ENCODE measurements around the gene PTGFRN. TPM values are rescaled to one million over a fixed set of nuclear protein-coding genes. Genes with fewer than 3 reads are reported as not detected.

PTGFRN gene
- total and polyA plus RNA-seq, 4 donors, result 47.1 to 83.2 (median 70.1) TPM

GRCh38 chr1:116902723-116903383, 6.9 kb upstream of the PTGFRN start:
- WGBS (ENCODE audit: insufficient coverage), result 60% methylated on average over 1 of the region's 3 CpGs
- H3K27ac ChIP-seq (ENCODE audit: low read depth, low read length), result no peak overlapping the region

DNA sequence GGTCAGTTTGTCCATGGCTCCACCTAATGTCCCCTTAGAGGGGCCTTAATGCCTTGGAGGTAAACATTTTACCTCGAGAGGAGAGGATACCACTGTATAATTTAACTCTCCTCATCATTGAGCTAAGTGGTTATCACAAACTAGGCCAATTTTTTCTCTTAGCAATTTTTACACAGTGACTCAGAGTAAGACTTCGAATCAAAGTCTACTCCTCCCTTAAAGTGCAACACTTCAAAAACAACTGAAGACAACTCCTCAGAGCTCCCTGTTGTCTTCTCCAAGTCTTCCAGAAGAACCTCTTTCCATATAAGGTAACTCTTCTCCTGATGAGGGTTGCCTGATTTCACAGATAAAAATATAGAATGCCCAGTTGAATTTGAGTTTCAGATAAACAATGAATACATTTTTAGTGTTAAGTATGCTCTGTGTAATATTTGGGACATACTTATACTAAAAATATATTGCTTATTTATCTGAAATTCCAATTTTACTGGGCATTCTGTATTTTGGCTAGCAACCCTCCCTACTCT, 4.9 kb upstream of the PTGFRN start:
- Histone ChIP-seq H3K27ac (ENCODE audit: low read depth, low read length) (no peak overlapping the region), H3K4me1 (ENCODE audit: control insufficient read depth, insufficient read depth, low read length) (peaks cover 15% of the 10 kb centered on the region), H3K27me3 (ENCODE audit: control insufficient read depth, insufficient read depth, low read length) (no peaks in the 10 kb centered on the region), H3K36me3 (ENCODE audit: control insufficient read depth, insufficient read depth, low read length) (no peaks in the 10 kb centered on the region), H3K4me3 (ENCODE audit: low read depth, low read length) (no peak overlapping the region), H3K9me3 (ENCODE audit: control insufficient read depth, insufficient read depth, low read length) (no peaks in the 10 kb centered on the region)
- 94% methylated on average over 2 of the region's 2 CpGs for WGBS (ENCODE audit: insufficient coverage)
- no peak for DNase-seq (ENCODE audit: low read depth in 4 of 6, low spot score in 6 of 6)

More at GRCh38 chr1:116902723-116903383, 6.9 kb upstream of the PTGFRN start:
- no peaks in the 10 kb centered on the region for H3K27me3 ChIP-seq (ENCODE audit: control insufficient read depth, insufficient read depth, low read length)
- no peaks in the 10 kb centered on the region for H3K36me3 ChIP-seq (ENCODE audit: control insufficient read depth, insufficient read depth, low read length)
- no peaks in the 10 kb centered on the region for H3K4me1 ChIP-seq (ENCODE audit: control insufficient read depth, insufficient read depth, low read length)
- no peak overlapping the region for H3K4me3 ChIP-seq (ENCODE audit: low read depth, low read length)
- no peaks in the 10 kb centered on the region for H3K9me3 ChIP-seq (ENCODE audit: control insufficient read depth, insufficient read depth, low read length)
- no peak for DNase-seq (ENCODE audit: low read depth in 4 of 6, low spot score in 6 of 6)

GRCh38 chr1:116906812-116907211, 2.9 kb upstream of the PTGFRN start:
- H3K27me3 ChIP-seq (ENCODE audit: control insufficient read depth, insufficient read depth, low read length), result no peaks in the 10 kb centered on the region
- no peaks in the 10 kb centered on the region for H3K36me3 ChIP-seq (ENCODE audit: control insufficient read depth, insufficient read depth, low read length)
- H3K4me3 ChIP-seq (ENCODE audit: low read depth, low read length), result no peak overlapping the region
- no peak for DNase-seq (ENCODE audit: low read depth in 4 of 6, low spot score in 6 of 6)
- H3K9me3 ChIP-seq (ENCODE audit: control insufficient read depth, insufficient read depth, low read length), result no peaks in the 10 kb centered on the region
- 100% methylated on average over 1 of the region's 3 CpGs for WGBS (ENCODE audit: insufficient coverage)
- peaks cover 30% of the 10 kb centered on the region for H3K4me1 ChIP-seq (ENCODE audit: control insufficient read depth, insufficient read depth, low read length)
- no peak overlapping the region for H3K27ac ChIP-seq (ENCODE audit: low read depth, low read length)

DNA sequence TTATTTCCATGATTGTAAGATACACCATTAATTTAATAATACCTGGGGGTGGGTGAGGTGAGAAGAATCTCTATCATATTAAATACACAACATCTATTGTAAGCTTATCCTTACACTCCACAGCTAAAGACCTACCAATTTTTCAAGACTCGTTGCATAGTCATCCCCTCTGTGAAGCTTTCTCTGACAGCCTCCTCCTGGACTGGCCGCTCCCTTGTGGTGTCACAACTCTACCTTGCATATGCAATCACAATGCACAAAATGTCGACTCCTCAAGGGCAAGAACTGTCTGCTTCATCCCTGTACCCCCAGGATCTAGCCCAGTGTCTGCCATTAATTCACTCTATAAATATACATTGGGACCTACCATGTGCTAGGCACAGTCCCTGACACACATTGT, 2.4 kb upstream of the PTGFRN start:
- peaks cover 35% of the 10 kb centered on the region for H3K4me1 ChIP-seq (ENCODE audit: control insufficient read depth, insufficient read depth, low read length)
- H3K4me3 ChIP-seq (ENCODE audit: low read depth, low read length), result no peak overlapping the region
- H3K36me3 ChIP-seq (ENCODE audit: control insufficient read depth, insufficient read depth, low read length), result no peaks in the 10 kb centered on the region
- no peak for DNase-seq (ENCODE audit: low read depth in 4 of 6, low spot score in 6 of 6)
- H3K27ac ChIP-seq (ENCODE audit: low read depth, low read length), result no peak overlapping the region
- H3K9me3 ChIP-seq (ENCODE audit: control insufficient read depth, insufficient read depth, low read length), result no peaks in the 10 kb centered on the region
- WGBS (ENCODE audit: insufficient coverage), result 97% methylated on average over 3 of the region's 3 CpGs
- H3K27me3 ChIP-seq (ENCODE audit: control insufficient read depth, insufficient read depth, low read length), result no peaks in the 10 kb centered on the region

DNA sequence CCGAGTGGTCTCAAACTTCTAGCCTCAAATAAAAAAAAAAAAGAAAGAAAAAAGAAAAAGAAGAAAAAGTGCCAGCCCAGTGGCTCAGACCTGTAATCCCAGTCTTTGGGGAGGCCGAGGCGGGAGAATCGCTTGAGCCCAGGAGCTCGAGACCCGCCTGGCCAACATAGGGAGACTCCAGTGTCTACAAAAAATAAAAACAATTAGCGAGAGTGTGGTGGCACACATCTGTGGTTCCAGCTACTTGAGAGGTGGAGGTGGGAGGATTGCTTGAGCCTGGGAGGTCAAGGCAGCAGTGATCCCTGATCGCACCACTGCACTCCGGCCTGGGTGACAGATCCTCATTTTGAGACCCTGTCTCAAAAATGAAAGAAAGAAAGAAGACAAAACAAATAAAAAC, 1.4 kb upstream of the PTGFRN start:
- WGBS (ENCODE audit: insufficient coverage), result 95% methylated on average over 4 of the region's 9 CpGs
- DNase-seq (ENCODE audit: low read depth in 4 of 6, low spot score in 6 of 6), result no peak
- no peaks in the 10 kb centered on the region for H3K27me3 ChIP-seq (ENCODE audit: control insufficient read depth, insufficient read depth, low read length)
- no peak overlapping the region for H3K4me3 ChIP-seq (ENCODE audit: low read depth, low read length)
- H3K4me1 ChIP-seq (ENCODE audit: control insufficient read depth, insufficient read depth, low read length), result peaks cover 35% of the 10 kb centered on the region
- no peak overlapping the region for H3K27ac ChIP-seq (ENCODE audit: low read depth, low read length)
- no peaks in the 10 kb centered on the region for H3K36me3 ChIP-seq (ENCODE audit: control insufficient read depth, insufficient read depth, low read length)
- no peaks in the 10 kb centered on the region for H3K9me3 ChIP-seq (ENCODE audit: control insufficient read depth, insufficient read depth, low read length)

- H3K27me3 ChIP-seq (ENCODE audit: control insufficient read depth, insufficient read depth, low read length), result no peaks in the 10 kb centered on the region
- no peaks in the 10 kb centered on the region for H3K9me3 ChIP-seq (ENCODE audit: control insufficient read depth, insufficient read depth, low read length)
- 36% methylated on average over 5 of the region's 13 CpGs for WGBS (ENCODE audit: insufficient coverage)
- H3K4me1 ChIP-seq (ENCODE audit: control insufficient read depth, insufficient read depth, low read length), result peaks cover 35% of the 10 kb centered on the region
- H3K27ac ChIP-seq (ENCODE audit: low read depth, low read length), result peak overlapping the region; percentile 74
- no peaks in the 10 kb centered on the region for H3K36me3 ChIP-seq (ENCODE audit: control insufficient read depth, insufficient read depth, low read length)
- peak in 2 of 6 donors; percentile 66 to 70 for DNase-seq (ENCODE audit: low read depth in 4 of 6, low spot score in 6 of 6)
- H3K4me3 ChIP-seq (ENCODE audit: low read depth, low read length), result peak overlapping the region; percentile 57
Observed at GRCh38 chr1:116908820-116909511, 750 bp upstream of the PTGFRN start.

GRCh38 chr1:116910379-116911187, 867 bp downstream of the PTGFRN start:
- Histone ChIP-seq H3K9me3 (ENCODE audit: control insufficient read depth, insufficient read depth, low read length) (no peaks in the 10 kb centered on the region), H3K36me3 (ENCODE audit: control insufficient read depth, insufficient read depth, low read length) (no peaks in the 10 kb centered on the region), H3K27me3 (ENCODE audit: control insufficient read depth, insufficient read depth, low read length) (no peaks in the 10 kb centered on the region), H3K4me3 (ENCODE audit: low read depth, low read length) (peak overlapping the region; percentile 69), H3K27ac (ENCODE audit: low read depth, low read length) (peak overlapping the region; percentile 63), H3K4me1 (ENCODE audit: control insufficient read depth, insufficient read depth, low read length) (peaks cover 35% of the 10 kb centered on the region)
- peak in 2 of 6 donors; percentile 52 to 64 for DNase-seq (ENCODE audit: low read depth in 4 of 6, low spot score in 6 of 6)
- under 1% methylated on average over 62 of the region's 64 CpGs for WGBS (ENCODE audit: insufficient coverage)

GRCh38 chr1:116911188-116911553, 1.5 kb downstream of the PTGFRN start:
- H3K4me3 ChIP-seq (ENCODE audit: low read depth, low read length), result peak overlapping the region; percentile 69
- 18% methylated on average over 6 of the region's 6 CpGs for WGBS (ENCODE audit: insufficient coverage)
- peaks cover 35% of the 10 kb centered on the region for H3K4me1 ChIP-seq (ENCODE audit: control insufficient read depth, insufficient read depth, low read length)
- peak in 1 of 6 donors; percentile 23 for DNase-seq (ENCODE audit: low read depth in 4 of 6, low spot score in 6 of 6)
- H3K27ac ChIP-seq (ENCODE audit: low read depth, low read length), result peak overlapping the region; percentile 63
- H3K36me3 ChIP-seq (ENCODE audit: control insufficient read depth, insufficient read depth, low read length), result no peaks in the 10 kb centered on the region
- no peaks in the 10 kb centered on the region for H3K9me3 ChIP-seq (ENCODE audit: control insufficient read depth, insufficient read depth, low read length)
- no peaks in the 10 kb centered on the region for H3K27me3 ChIP-seq (ENCODE audit: control insufficient read depth, insufficient read depth, low read length)

DNA sequence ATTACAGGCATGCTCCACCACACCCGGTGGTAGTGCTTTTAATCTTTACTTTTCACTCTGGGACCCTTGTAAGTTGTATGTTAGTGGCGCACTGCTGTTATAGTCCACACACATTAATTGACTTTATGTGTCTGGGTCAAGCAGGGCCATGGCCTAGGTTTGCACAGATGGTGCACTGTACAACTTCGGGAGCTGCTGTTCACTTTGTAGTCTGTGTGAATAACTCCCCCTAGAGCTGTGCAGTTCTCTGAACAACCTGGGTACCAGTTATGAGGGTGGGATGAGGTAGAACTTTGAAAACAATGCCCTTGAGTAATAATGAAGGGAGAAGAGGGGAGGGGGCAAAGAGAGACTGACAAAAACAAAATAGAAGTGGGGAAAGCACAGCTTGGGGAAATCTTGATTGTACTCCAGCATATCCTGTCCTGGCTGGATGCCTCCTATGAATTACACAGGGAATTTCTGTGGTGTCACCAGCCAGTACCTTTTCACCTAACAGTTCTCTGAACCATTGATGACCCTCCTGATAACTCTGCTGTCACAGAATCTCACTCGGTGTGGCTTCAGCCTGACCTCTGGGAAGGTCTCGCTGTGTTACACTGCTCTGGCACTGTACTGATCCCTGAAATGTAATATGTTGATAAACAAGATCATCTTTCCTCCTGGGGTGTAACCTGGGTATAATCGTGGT, 2.2 kb downstream of the PTGFRN start:
- WGBS (ENCODE audit: insufficient coverage), result 90% methylated on average over 2 of the region's 6 CpGs
- H3K9me3 ChIP-seq (ENCODE audit: control insufficient read depth, insufficient read depth, low read length), result no peaks in the 10 kb centered on the region
- H3K36me3 ChIP-seq (ENCODE audit: control insufficient read depth, insufficient read depth, low read length), result no peaks in the 10 kb centered on the region
- H3K27ac ChIP-seq (ENCODE audit: low read depth, low read length), result no peak overlapping the region
- H3K27me3 ChIP-seq (ENCODE audit: control insufficient read depth, insufficient read depth, low read length), result no peaks in the 10 kb centered on the region
- peak overlapping the region; percentile 7 for H3K4me3 ChIP-seq (ENCODE audit: low read depth, low read length)
- DNase-seq (ENCODE audit: low read depth in 4 of 6, low spot score in 6 of 6), result no peak
- peaks cover 40% of the 10 kb centered on the region for H3K4me1 ChIP-seq (ENCODE audit: control insufficient read depth, insufficient read depth, low read length)

All from spinal cord (tissue), 10 donors.